GM12878 (cell line): Measurements from ENCODE around the gene INTU. TPM values are rescaled to one million over a fixed set of nuclear protein-coding genes. Genes with fewer than 3 reads are reported as not detected.

ENCODE experiments used
- ATAC-seq: fragments of 200-7000 bp; cut with Tn5 transposase; 3 replicates; pipeline ENCODE4 v1.9.1; 2020; ENCODE audit warnings: mild to moderate bottlenecking, moderate library complexity
- BruUV-seq: library from RNA; stranded (reverse); fragments of 400-500 nt; replicated peaks from 2 replicates; lab custom pipeline; 2021; lab: Mats Ljungman, UMichigan
- CTCF ChIA-PET: fragments of 300-600 bp; sonication (Branson Sonifier 250); formaldehyde crosslinking; extraction: SDS; loops from one replicate; lab custom pipeline; 2021; ENCODE audit warnings: inconsistent platforms; lab: Yijun Ruan, JAX
- POLR2A ChIA-PET: fragments of 350-600 bp; formaldehyde crosslinking; extraction: SDS; loops from one replicate; lab custom pipeline; 2021; ENCODE audit warnings: inconsistent platforms; lab: Charles Lee
- RAD21 ChIA-PET: fragments of 300-600 bp; sonication (Branson Sonifier 250); formaldehyde crosslinking; loops from one replicate; lab custom pipeline; 2023; ENCODE audit warnings: antibody characterized with exemption; ENCODE audit not compliant: unreplicated experiment; lab: Charles Lee
- SMC1A ChIA-PET: fragments of 300-600 bp; sonication (Branson Sonifier 250); formaldehyde crosslinking; loops from one replicate; lab custom pipeline; 2023; ENCODE audit not compliant: unreplicated experiment, uncharacterized antibody; lab: Charles Lee
- DNase-seq: peaks from one replicate; pipeline ENCODE4 v3.0.0-alpha.2; 2011; ENCODE audit warnings: low read depth, low spot score
- FAIRE-seq: peaks from 3 replicates; lab custom pipeline; 2011; peaks lifted over from hg19 to GRCh38; lab: Jason Lieb, UNC
- H2AFZ ChIP-seq: 2 replicates; pipeline ENCODE4 v1.6.0; 2011; ENCODE audit warnings: low read depth, low read length, control low read depth; ENCODE audit not compliant: control insufficient read depth
- H3K27ac ChIP-seq: 2 replicates; pipeline ENCODE4 v1.5.1; 2011; ENCODE audit warnings: control low read depth; ENCODE audit not compliant: control insufficient read depth, insufficient read depth
- H3K27me3 ChIP-seq, 2 experiments: replicated peaks in 1 of 2; 2 replicates each; pipeline versions ENCODE4 v1.6.0 to v1.6.1; 2011; ENCODE audit warnings: low read length in 1 of 2; ENCODE audit not compliant: control insufficient read depth in 2 of 2, insufficient read depth in 2 of 2
- H3K36me3 ChIP-seq, 2 experiments: 2 replicates each; pipeline ENCODE4 v1.5.1; 2011; ENCODE audit warnings: low read length in 1 of 2; ENCODE audit not compliant: control insufficient read depth in 2 of 2, insufficient read depth in 2 of 2
- H3K4me1 ChIP-seq: 2 replicates; pipeline ENCODE4 v1.6.1; 2011; ENCODE audit warnings: mild to moderate bottlenecking, low read length, moderate library complexity, mixed read lengths; ENCODE audit not compliant: control insufficient read depth, insufficient read depth
- H3K4me2 ChIP-seq: 2 replicates; pipeline ENCODE4 v1.6.0; 2011; ENCODE audit warnings: control low read depth; ENCODE audit not compliant: control insufficient read depth, insufficient read depth
- H3K4me3 ChIP-seq: fragments of 200-600 bp; sonication (generic); 2 replicates; pipeline ENCODE4 v1.5.1; 2016
- H3K79me2 ChIP-seq: 2 replicates; pipeline ENCODE4 v1.6.0; 2011; ENCODE audit warnings: low read length; ENCODE audit not compliant: control insufficient read depth, insufficient read depth
- H3K9ac ChIP-seq: 2 replicates; pipeline ENCODE4 v1.8.0; 2011; ENCODE audit warnings: low read length, control low read depth, mixed read lengths; ENCODE audit not compliant: control insufficient read depth, insufficient read depth
- H3K9me3 ChIP-seq: replicated peaks from 3 replicates; pipeline ENCODE4 v1.5.1; 2011; ENCODE audit warnings: mild to moderate bottlenecking, low read length; ENCODE audit not compliant: control insufficient read depth, insufficient read depth
- H4K20me1 ChIP-seq: 2 replicates; pipeline ENCODE4 v1.6.0; 2011; ENCODE audit not compliant: control insufficient read depth, insufficient read depth
- CBX3 ChIP-seq: fragments of 200-600 bp; sonication (generic); IDR thresholded peaks from 2 replicates; pipeline ENCODE4 v1.6.1; 2016; ENCODE audit warnings: low read depth, borderline replicate concordance
- CHD1 ChIP-seq: IDR thresholded peaks from 2 replicates; pipeline ENCODE4 v1.6.1; 2012; ENCODE audit warnings: low read depth, low read length, improper control_type of control experiment
- ETV6 ChIP-seq, 2 experiments: fragments of 450-650 bp in 1 of 2; IDR thresholded peaks in 1 of 2; conservative IDR thresholded peaks in 1 of 2; 2 replicates each; pipeline ENCODE4 v1.6.1; 2014; ENCODE audit warnings: antibody characterized with exemption in 1 of 2, borderline replicate concordance in 1 of 2, low read depth in 1 of 2, mild to moderate bottlenecking in 1 of 2, moderate library complexity in 1 of 2
- FOXK2 ChIP-seq: fragments of 450-650 bp; IDR thresholded peaks from 2 replicates; pipeline ENCODE4 v1.6.1; 2017; ENCODE audit warnings: mild to moderate bottlenecking, moderate library complexity
- GATAD2B ChIP-seq: fragments of 450-650 bp; conservative IDR thresholded peaks from 2 replicates; pipeline ENCODE4 v1.6.1; 2017; ENCODE audit warnings: low read depth, mild to moderate bottlenecking, moderate library complexity
- HDAC2 ChIP-seq: fragments of 200-600 bp; sonication (generic); IDR thresholded peaks from 2 replicates; pipeline ENCODE4 v1.6.1; 2017
- TCF7 ChIP-seq: IDR thresholded peaks from 2 replicates; pipeline ENCODE4 v1.6.1; 2014; ENCODE audit warnings: antibody characterized with exemption, borderline replicate concordance
- ZNF384 ChIP-seq: IDR thresholded peaks from 2 replicates; pipeline ENCODE4 v1.6.1; 2012; ENCODE audit warnings: low read depth, mild to moderate bottlenecking, low read length, improper control_type of control experiment, borderline replicate concordance
- WGBS: methylation state at CpG from one replicate; pipeline ENCODE4 v1.1.6; 2016; ENCODE audit warnings: low lambda C conversion rate; ENCODE audit not compliant: insufficient replicate concordance, insufficient coverage; ENCODE audit errors: missing lambda C conversion rate; 5-methylcytosine and 5-hydroxymethylcytosine counted together
- in situ Hi-C: fragments of 300-500 bp; cut with MboI; formaldehyde crosslinking; loops from 9 replicates; pipeline ENCODE4 v1.14.3; 2018; ENCODE audit warnings: mixed read lengths
- intact Hi-C: fragments of 100-400 bp; cut with micrococcal nuclease; formaldehyde crosslinking; loops from one replicate; pipeline ENCODE4 v1.14.2; 2022; ENCODE audit not compliant: unreplicated experiment
- polyA plus RNA-seq, 11 experiments: library from polyadenylated mRNA; depleted of rRNA in 4 of 11; unstranded in 6 of 11; stranded (reverse) in 5 of 11; fragments of >200 nt; fragmentation: Nextera tagmentation in 4 of 11; fragmentation: Illumina TruSeq in 1 of 11; extraction: Ambion mirVana in 4 of 11; extraction: Trizol in 1 of 11; gene quantifications; 1 replicate in 1 of 11; 2 replicates in 10 of 11; pipeline versions ENCODE4 v1.2.1 to v1.2.3, GENCODE V29; 2011 to 2016; ENCODE audit warnings: inconsistent platforms in 2 of 11, missing spikeins in 2 of 11, low read depth in 1 of 11
- total RNA-seq, 4 experiments: library from RNA; depleted of rRNA in 3 of 4; stranded (reverse); fragments of >200 nt in 3 of 4; fragmentation: Illumina TruSeq in 1 of 4; extraction: Trizol in 1 of 4; gene quantifications; 2 replicates each; pipeline versions ENCODE4 v1.2.1 to v1.2.3, GENCODE V29; 2013 to 2021
- TF ChIP-seq, protein P1 (sequence below): IDR thresholded peaks from 2 replicates; pipeline ENCODE4 v1.6.1; 2012; ENCODE audit warnings: low read depth, low read length, improper control_type of control experiment
- TF ChIP-seq, protein P2 (sequence below): IDR thresholded peaks from 2 replicates; pipeline ENCODE4 v1.6.1; 2012; ENCODE audit warnings: low read depth, low read length, improper control_type of control experiment

Gene INTU
- total and polyA plus RNA-seq, 10 of the 15 experiments (the other 5 are each of a cell fraction or from before 2014, with no cell fraction given): under 0.01 to 0.15 (median 0.01) TPM; not detected in 4

DNA sequence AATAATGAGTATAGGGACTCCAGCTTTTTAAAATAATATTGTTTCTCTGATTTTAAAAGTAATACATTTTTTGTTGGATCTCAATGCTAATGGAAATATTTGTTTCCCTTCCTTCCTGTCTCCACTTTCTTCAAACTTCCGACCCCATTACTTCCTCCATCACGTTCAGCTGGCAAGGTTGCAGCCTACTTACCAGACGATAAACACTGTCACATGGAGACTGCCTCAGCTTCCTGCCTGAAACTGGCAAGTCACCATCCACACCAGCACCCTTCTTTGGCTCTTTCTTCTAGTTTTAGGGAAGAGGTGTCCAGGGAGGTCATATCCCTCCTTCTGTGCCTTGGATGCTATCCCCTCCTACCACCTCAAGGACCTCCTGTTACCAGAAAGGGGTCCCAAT is 3.4 kb upstream of the INTU start:
- Histone ChIP-seq H3K27me3 (peaks cover under 1 to 2% of the 10 kb centered on the region in 2 experiments; a peak in 2 of 4 replicates), H3K27ac (no peak overlapping the region), H3K4me1 (no peaks in the 10 kb centered on the region), H4K20me1 (no peaks in the 10 kb centered on the region), H3K36me3 (no peaks in the 10 kb centered on the region), H3K4me2 (no peak overlapping the region), H3K4me3 (no peak overlapping the region), H3K79me2 (no peaks in the 10 kb centered on the region), H3K9me3 (no peaks in the 10 kb centered on the region; the same call in 2 of the 3 replicates), H3K9ac (no peak overlapping the region), H2AFZ (no peak overlapping the region)
- DNase-seq: no peak
- ChIA-PET CTCF (no interaction called here), SMC1A (interaction anchor here (0.9 kb wide), 1 partner anchor 11 kb away, joined by 3 read pairs; no protein-coding TSS in a partner anchor), RAD21 (no interaction called here), POLR2A (no interaction called here)
- in situ Hi-C loops: no loop called here
- intact Hi-C loops: no loop called here
- FAIRE-seq: no peak
- WGBS: 0% methylated on average over 3 of the region's 3 CpGs
- BruUV-seq: no TSS peak
- no peak for TF ChIP-seq ZNF384
- no peak for TF ChIP-seq CHD1
- TF ChIP-seq, protein P1, sequence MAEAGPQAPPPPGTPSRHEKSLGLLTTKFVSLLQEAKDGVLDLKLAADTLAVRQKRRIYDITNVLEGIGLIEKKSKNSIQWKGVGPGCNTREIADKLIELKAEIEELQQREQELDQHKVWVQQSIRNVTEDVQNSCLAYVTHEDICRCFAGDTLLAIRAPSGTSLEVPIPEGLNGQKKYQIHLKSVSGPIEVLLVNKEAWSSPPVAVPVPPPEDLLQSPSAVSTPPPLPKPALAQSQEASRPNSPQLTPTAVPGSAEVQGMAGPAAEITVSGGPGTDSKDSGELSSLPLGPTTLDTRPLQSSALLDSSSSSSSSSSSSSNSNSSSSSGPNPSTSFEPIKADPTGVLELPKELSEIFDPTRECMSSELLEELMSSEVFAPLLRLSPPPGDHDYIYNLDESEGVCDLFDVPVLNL: no peak
- no peak for TF ChIP-seq ETV6 (conservative IDR thresholded peaks at IDR 0.05 in 1 of 2, IDR thresholded peaks at IDR 0.05 in 1 of 2; ENCODE audit: borderline replicate concordance in 1 of 2, low read depth in 1 of 2)
- no peak for TF ChIP-seq HDAC2
- TF ChIP-seq TCF7: no peak
- no peak for TF ChIP-seq FOXK2
- TF ChIP-seq, protein P2, sequence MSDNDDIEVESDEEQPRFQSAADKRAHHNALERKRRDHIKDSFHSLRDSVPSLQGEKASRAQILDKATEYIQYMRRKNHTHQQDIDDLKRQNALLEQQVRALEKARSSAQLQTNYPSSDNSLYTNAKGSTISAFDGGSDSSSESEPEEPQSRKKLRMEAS: no peak
- TF ChIP-seq CBX3: no peak
- no peak for TF ChIP-seq GATAD2B
- TF ChIP-seq, all 136 proteins: peak for 0
- no peak for ATAC-seq
